ENCODE data around the gene KRTAP21-1. TPM values are rescaled to one million over a fixed set of nuclear protein-coding genes. Genes with fewer than 3 reads are reported as not detected.

KRTAP21-1 gene
- polyA plus RNA-seq, 1 donor from 2014 or later = not detected

- Histone ChIP-seq H3K27ac (ENCODE audit: low read length) (no peak overlapping the region), H3K9ac (ENCODE audit: low read length) (no peak overlapping the region), H3K4me3 (ENCODE audit: low read length) (no peak overlapping the region), H3K4me2 (ENCODE audit: low read length) (no peak overlapping the region), H3K79me2 (replicated peaks; ENCODE audit: insufficient read depth, low read length) (no peaks in the 10 kb centered on the region), H3F3A (ENCODE audit: insufficient read depth, low read length, poor library complexity, severe bottlenecking) (no peaks in the 10 kb centered on the region), H3K9me2 (ENCODE audit: insufficient read depth, low read length) (no peaks in the 10 kb centered on the region), H3K36me3 (ENCODE audit: insufficient read depth, low read length) (no peaks in the 10 kb centered on the region), H2AFZ (ENCODE audit: low read depth, low read length) (no peak overlapping the region), H4K20me1 (ENCODE audit: insufficient read depth) (no peaks in the 10 kb centered on the region), H3K9me3 (ENCODE audit: low read length) (no peaks in the 10 kb centered on the region), H3K27me3 (ENCODE audit: insufficient read depth, low read depth, low read length) (no peaks in the 10 kb centered on the region)
- TF ChIP-seq EZH2 (IDR thresholded peaks at IDR 0.05; ENCODE audit: borderline replicate concordance, insufficient read depth, low read length, poor library complexity, severe bottlenecking) (no peak), EP300 (conservative IDR thresholded peaks at IDR 0.05; ENCODE audit: poor library complexity, severe bottlenecking) (no peak), TAF1 (IDR thresholded peaks at IDR 0.05; ENCODE audit: low read depth) (no peak), MXI1 (conservative IDR thresholded peaks at IDR 0.05; ENCODE audit: poor library complexity, severe bottlenecking) (no peak), SMC3 (conservative IDR thresholded peaks at IDR 0.05; ENCODE audit: poor library complexity) (no peak), POLR2AphosphoS5 (IDR thresholded peaks at IDR 0.05) (no peak), RAD21 (conservative IDR thresholded peaks at IDR 0.05) (no peak)
- TF ChIP-seq, protein P1, sequence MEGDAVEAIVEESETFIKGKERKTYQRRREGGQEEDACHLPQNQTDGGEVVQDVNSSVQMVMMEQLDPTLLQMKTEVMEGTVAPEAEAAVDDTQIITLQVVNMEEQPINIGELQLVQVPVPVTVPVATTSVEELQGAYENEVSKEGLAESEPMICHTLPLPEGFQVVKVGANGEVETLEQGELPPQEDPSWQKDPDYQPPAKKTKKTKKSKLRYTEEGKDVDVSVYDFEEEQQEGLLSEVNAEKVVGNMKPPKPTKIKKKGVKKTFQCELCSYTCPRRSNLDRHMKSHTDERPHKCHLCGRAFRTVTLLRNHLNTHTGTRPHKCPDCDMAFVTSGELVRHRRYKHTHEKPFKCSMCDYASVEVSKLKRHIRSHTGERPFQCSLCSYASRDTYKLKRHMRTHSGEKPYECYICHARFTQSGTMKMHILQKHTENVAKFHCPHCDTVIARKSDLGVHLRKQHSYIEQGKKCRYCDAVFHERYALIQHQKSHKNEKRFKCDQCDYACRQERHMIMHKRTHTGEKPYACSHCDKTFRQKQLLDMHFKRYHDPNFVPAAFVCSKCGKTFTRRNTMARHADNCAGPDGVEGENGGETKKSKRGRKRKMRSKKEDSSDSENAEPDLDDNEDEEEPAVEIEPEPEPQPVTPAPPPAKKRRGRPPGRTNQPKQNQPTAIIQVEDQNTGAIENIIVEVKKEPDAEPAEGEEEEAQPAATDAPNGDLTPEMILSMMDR (IDR thresholded peaks at IDR 0.05; ENCODE audit: poor library complexity, severe bottlenecking) = no peak
- TF ChIP-seq, protein P2, sequence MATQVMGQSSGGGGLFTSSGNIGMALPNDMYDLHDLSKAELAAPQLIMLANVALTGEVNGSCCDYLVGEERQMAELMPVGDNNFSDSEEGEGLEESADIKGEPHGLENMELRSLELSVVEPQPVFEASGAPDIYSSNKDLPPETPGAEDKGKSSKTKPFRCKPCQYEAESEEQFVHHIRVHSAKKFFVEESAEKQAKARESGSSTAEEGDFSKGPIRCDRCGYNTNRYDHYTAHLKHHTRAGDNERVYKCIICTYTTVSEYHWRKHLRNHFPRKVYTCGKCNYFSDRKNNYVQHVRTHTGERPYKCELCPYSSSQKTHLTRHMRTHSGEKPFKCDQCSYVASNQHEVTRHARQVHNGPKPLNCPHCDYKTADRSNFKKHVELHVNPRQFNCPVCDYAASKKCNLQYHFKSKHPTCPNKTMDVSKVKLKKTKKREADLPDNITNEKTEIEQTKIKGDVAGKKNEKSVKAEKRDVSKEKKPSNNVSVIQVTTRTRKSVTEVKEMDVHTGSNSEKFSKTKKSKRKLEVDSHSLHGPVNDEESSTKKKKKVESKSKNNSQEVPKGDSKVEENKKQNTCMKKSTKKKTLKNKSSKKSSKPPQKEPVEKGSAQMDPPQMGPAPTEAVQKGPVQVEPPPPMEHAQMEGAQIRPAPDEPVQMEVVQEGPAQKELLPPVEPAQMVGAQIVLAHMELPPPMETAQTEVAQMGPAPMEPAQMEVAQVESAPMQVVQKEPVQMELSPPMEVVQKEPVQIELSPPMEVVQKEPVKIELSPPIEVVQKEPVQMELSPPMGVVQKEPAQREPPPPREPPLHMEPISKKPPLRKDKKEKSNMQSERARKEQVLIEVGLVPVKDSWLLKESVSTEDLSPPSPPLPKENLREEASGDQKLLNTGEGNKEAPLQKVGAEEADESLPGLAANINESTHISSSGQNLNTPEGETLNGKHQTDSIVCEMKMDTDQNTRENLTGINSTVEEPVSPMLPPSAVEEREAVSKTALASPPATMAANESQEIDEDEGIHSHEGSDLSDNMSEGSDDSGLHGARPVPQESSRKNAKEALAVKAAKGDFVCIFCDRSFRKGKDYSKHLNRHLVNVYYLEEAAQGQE (IDR thresholded peaks at IDR 0.05; ENCODE audit: borderline replicate concordance) = no peak
Measured at GRCh38 chr21:30714946-30715345, 40.3 kb downstream of the KRTAP21-1 start.

DNA sequence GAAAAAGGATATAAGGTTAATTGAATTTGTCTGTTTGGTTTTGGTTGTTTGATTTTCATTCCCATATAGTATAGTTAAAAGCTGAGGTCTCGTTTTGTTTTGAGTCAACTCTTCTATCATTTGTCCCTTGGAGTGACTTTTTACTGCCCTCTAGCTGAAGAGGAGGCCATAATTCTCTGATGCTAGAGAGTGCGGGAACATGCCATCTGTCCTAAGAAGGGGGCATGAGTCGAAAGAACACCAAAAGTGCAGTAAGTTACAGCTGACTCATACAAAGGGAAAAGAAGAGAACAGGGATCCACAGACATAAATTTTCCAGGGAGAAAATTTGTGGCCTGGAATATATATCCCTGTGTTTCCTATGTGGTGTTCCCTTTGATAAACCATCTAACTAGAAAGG is 40.8 kb downstream of the KRTAP21-1 start:
- H3K9me3 ChIP-seq (ENCODE audit: low read length) = no peaks in the 10 kb centered on the region
- H3K79me2 ChIP-seq (replicated peaks; ENCODE audit: insufficient read depth, low read length) = no peaks in the 10 kb centered on the region
- H3K36me3 ChIP-seq (ENCODE audit: insufficient read depth, low read length) = no peaks in the 10 kb centered on the region
- no peak overlapping the region for H2AFZ ChIP-seq (ENCODE audit: low read depth, low read length)
- no peaks in the 10 kb centered on the region for H3K9me2 ChIP-seq (ENCODE audit: insufficient read depth, low read length)
- no peaks in the 10 kb centered on the region for H3F3A ChIP-seq (ENCODE audit: insufficient read depth, low read length, poor library complexity, severe bottlenecking)
- no peak overlapping the region for H3K9ac ChIP-seq (ENCODE audit: low read length)
- no peaks in the 10 kb centered on the region for H4K20me1 ChIP-seq (ENCODE audit: insufficient read depth)
- TF ChIP-seq EZH2 (IDR thresholded peaks at IDR 0.05; ENCODE audit: borderline replicate concordance, insufficient read depth, low read length, poor library complexity, severe bottlenecking) (no peak), TAF1 (IDR thresholded peaks at IDR 0.05; ENCODE audit: low read depth) (no peak), MXI1 (conservative IDR thresholded peaks at IDR 0.05; ENCODE audit: poor library complexity, severe bottlenecking) (no peak), RAD21 (conservative IDR thresholded peaks at IDR 0.05) (no peak), SMC3 (conservative IDR thresholded peaks at IDR 0.05; ENCODE audit: poor library complexity) (no peak), EP300 (conservative IDR thresholded peaks at IDR 0.05; ENCODE audit: poor library complexity, severe bottlenecking) (no peak)
- TF ChIP-seq, protein P2 (IDR thresholded peaks at IDR 0.05; ENCODE audit: borderline replicate concordance) = no peak
- TF ChIP-seq, protein P1 (IDR thresholded peaks at IDR 0.05; ENCODE audit: poor library complexity, severe bottlenecking) = no peak
- H3K27ac ChIP-seq (ENCODE audit: low read length) = no peak overlapping the region
- no peaks in the 10 kb centered on the region for H3K27me3 ChIP-seq (ENCODE audit: insufficient read depth, low read depth, low read length)
- H3K4me3 ChIP-seq (ENCODE audit: low read length) = no peak overlapping the region
- no peak overlapping the region for H3K4me2 ChIP-seq (ENCODE audit: low read length)
